K562 (cell line): Measurements from ENCODE around the gene EMC6. TPM values are rescaled to one million over a fixed set of nuclear protein-coding genes. Genes with fewer than 3 reads are reported as not detected.

Experiments used
- ATAC-seq: fragments of 200-7000 bp; cut with Tn5 transposase; 3 replicates; pipeline ENCODE4 v1.9.1; 2020; ENCODE audit warnings: moderate library complexity
- BruUV-seq: library from RNA; stranded (reverse); fragments of 400-500 nt; replicated peaks from 2 replicates; lab custom pipeline; 2021; lab: Mats Ljungman, UMichigan
- CTCF ChIA-PET: fragments of 300-600 bp; formaldehyde crosslinking; extraction: SDS; loops from one replicate; lab custom pipeline; 2021; ENCODE audit warnings: low intra/inter-chr PET ratio; lab: Yijun Ruan, JAX
- POLR2A ChIA-PET: fragments of 300-600, 350-650 bp; sonication (Branson Sonifier 250); formaldehyde crosslinking; extraction: SDS; loops from one replicate; lab custom pipeline; 2021; ENCODE audit warnings: antibody characterized with exemption, inconsistent platforms; lab: Yijun Ruan, JAX
- DNase-seq, 4 experiments: peaks; one replicate each; pipeline versions ENCODE4 v3.0.0 to v3.0.0-alpha.2; 2011 to 2018; ENCODE audit warnings: low spot score in 3 of 4, mixed read lengths in 3 of 4; ENCODE audit errors: extremely low read depth in 1 of 4
- FAIRE-seq: peaks from 2 replicates; lab custom pipeline; 2011; peaks lifted over from hg19 to GRCh38; lab: Jason Lieb, UNC
- H2AFZ ChIP-seq: 2 replicates; pipeline ENCODE4 v1.6.0; 2011; ENCODE audit warnings: low read depth, low read length, control low read depth, inconsistent platforms
- H3K27ac ChIP-seq: fragments of 200-600 bp; 3 replicates; pipeline ENCODE4 v1.8.0; 2011; ENCODE audit warnings: low read depth, mild to moderate bottlenecking, control low read depth, inconsistent platforms, low read length, moderate library complexity, mixed read lengths; ENCODE audit errors: extremely low read depth
- H3K27me3 ChIP-seq, 2 experiments: fragments of 300-600 bp in 1 of 2; 2 replicates in 1 of 2; 3 replicates in 1 of 2; pipeline versions ENCODE4 v1.6.0 to v1.8.0; 2011; ENCODE audit warnings: inconsistent platforms in 2 of 2, low read length in 2 of 2, mild to moderate bottlenecking in 1 of 2, mixed read lengths in 1 of 2, moderate library complexity in 1 of 2; ENCODE audit not compliant: control insufficient read depth in 2 of 2, insufficient read depth in 2 of 2
- H3K36me3 ChIP-seq: fragments of 300-600 bp; 3 replicates; pipeline ENCODE4 v1.8.0; 2011; ENCODE audit warnings: mild to moderate bottlenecking, low read length, inconsistent platforms; ENCODE audit not compliant: control insufficient read depth, insufficient read depth
- H3K4me1 ChIP-seq, 2 experiments: fragments of 200-600 bp in 1 of 2; replicated peaks in 1 of 2; 2 replicates in 1 of 2; 3 replicates in 1 of 2; pipeline versions ENCODE4 v1.5.1 to v1.8.0; 2011; ENCODE audit warnings: inconsistent platforms in 2 of 2, low read length in 2 of 2, mild to moderate bottlenecking in 1 of 2, mixed read lengths in 1 of 2, moderate library complexity in 1 of 2; ENCODE audit not compliant: control insufficient read depth in 2 of 2, insufficient read depth in 2 of 2
- H3K4me2 ChIP-seq: 2 replicates; pipeline ENCODE4 v1.6.1; 2011; ENCODE audit warnings: low read length, control low read depth, inconsistent platforms, mixed read lengths; ENCODE audit not compliant: insufficient read depth
- H3K4me3 ChIP-seq: fragments of 200-600 bp; sonication (generic), shearing (Covaris generic); 2 replicates; pipeline ENCODE4 v1.5.1; 2016; ENCODE audit warnings: control low read depth, inconsistent platforms
- H3K79me2 ChIP-seq: fragments of 200-600 bp; 3 replicates; pipeline ENCODE4 v1.8.0; 2011; ENCODE audit warnings: low read length, inconsistent platforms; ENCODE audit not compliant: control insufficient read depth, insufficient read depth
- H3K9ac ChIP-seq, 2 experiments: 2 replicates each; pipeline versions ENCODE4 v1.6.0 to v1.6.1; 2011; ENCODE audit warnings: low read depth in 2 of 2, low read length in 2 of 2, control low read depth in 1 of 2, inconsistent platforms in 1 of 2, mild to moderate bottlenecking in 1 of 2, mixed read lengths in 1 of 2; ENCODE audit not compliant: insufficient read depth in 1 of 2
- H3K9me1 ChIP-seq: one replicate; pipeline ENCODE4 v1.6.0; 2011; ENCODE audit warnings: inconsistent platforms, mild to moderate bottlenecking, low read length, moderate library complexity; ENCODE audit not compliant: control insufficient read depth, insufficient read depth
- H3K9me3 ChIP-seq: replicated peaks from 2 replicates; pipeline ENCODE4 v1.5.1; 2011; ENCODE audit warnings: low read depth, low read length, inconsistent platforms; ENCODE audit not compliant: control insufficient read depth, insufficient read depth
- H4K20me1 ChIP-seq: replicated peaks from 2 replicates; pipeline ENCODE4 v1.6.1; 2011; ENCODE audit warnings: low read length, inconsistent platforms, mixed read lengths; ENCODE audit not compliant: control insufficient read depth, insufficient read depth
- BCL6 ChIP-seq: fragments of 250-450 bp; sonication (Bioruptor Pico); IDR thresholded peaks from 2 replicates; pipeline ENCODE4 v1.4.0; 2020
- CHD4 ChIP-seq: fragments of 200-600 bp; sonication (generic); IDR thresholded peaks from 3 replicates; pipeline ENCODE4 v1.6.1; 2012; ENCODE audit warnings: low read depth, mild to moderate bottlenecking, mixed read lengths, low read length, inconsistent platforms; ENCODE audit not compliant: insufficient read depth, insufficient replicate concordance, poor library complexity, severe bottlenecking
- CTCF ChIP-seq, 3 experiments: IDR thresholded peaks in 2 of 3; conservative IDR thresholded peaks in 1 of 3; 2 replicates each; pipeline ENCODE4 v1.5.1; 2011 to 2012; ENCODE audit warnings: low read length in 3 of 3, mild to moderate bottlenecking in 3 of 3, control low read depth in 2 of 3, improper control_type of control experiment in 1 of 3, inconsistent platforms in 1 of 3, low read depth in 1 of 3, mixed read lengths in 1 of 3, moderate library complexity in 1 of 3; ENCODE audit not compliant: insufficient read depth in 2 of 3
- CXXC5 ChIP-seq: fragments of 250-450 bp; sonication (Bioruptor Pico); IDR thresholded peaks from 2 replicates; pipeline ENCODE4 v1.8.0; 2022; ENCODE audit warnings: inconsistent platforms, mild to moderate bottlenecking, moderate library complexity
- ESRRA ChIP-seq: fragments of 450-650 bp; IDR thresholded peaks from 2 replicates; pipeline ENCODE4 v1.6.1; 2014; ENCODE audit warnings: low read depth, mild to moderate bottlenecking, moderate library complexity, borderline replicate concordance
- EWSR1 ChIP-seq: fragments of 450-650 bp; IDR thresholded peaks from 2 replicates; pipeline ENCODE4 v1.6.1; 2018; ENCODE audit warnings: borderline replicate concordance, mild to moderate bottlenecking, low read depth, moderate library complexity; ENCODE audit not compliant: partially characterized antibody
- GTF2F1 ChIP-seq: IDR thresholded peaks from 2 replicates; pipeline ENCODE4 v1.6.1; 2011; ENCODE audit warnings: low read depth, low read length, improper control_type of control experiment
- HMGN3 ChIP-seq: IDR thresholded peaks from 2 replicates; pipeline ENCODE4 v1.6.1; 2011; ENCODE audit warnings: borderline replicate concordance, low read depth, mild to moderate bottlenecking, mixed read lengths, low read length; ENCODE audit not compliant: insufficient read length; ENCODE audit errors: extremely low read depth
- IFI16 ChIP-seq: fragments of 250-450 bp; sonication (Bioruptor Pico); IDR thresholded peaks from 2 replicates; pipeline ENCODE4 v2.1.2; 2022; ENCODE audit warnings: mild to moderate bottlenecking, inconsistent platforms
- MLX ChIP-seq, 2 experiments: fragments of 450-650 bp in 1 of 2; sonication (generic) in 1 of 2; formaldehyde crosslinking; conservative IDR thresholded peaks; 2 replicates each; pipeline versions ENCODE4 v1.4.0 to v1.8.1; 2020 to 2022; ENCODE audit warnings: mild to moderate bottlenecking in 1 of 2, missing genetic modification reagents in 1 of 2
- PBX2 ChIP-seq, 2 experiments: IDR thresholded peaks in 1 of 2; conservative IDR thresholded peaks in 1 of 2; 2 replicates each; pipeline ENCODE4 v1.6.1; 2016; ENCODE audit warnings: low read depth in 2 of 2, mild to moderate bottlenecking in 1 of 2, missing compliant biosample characterization in 1 of 2, missing genetic modification characterization in 1 of 2, moderate library complexity in 1 of 2
- PHF20 ChIP-seq: fragments of 450-650 bp; IDR thresholded peaks from 2 replicates; pipeline ENCODE4 v1.6.1; 2018; ENCODE audit not compliant: partially characterized antibody
- RNF2 ChIP-seq: sonication (generic); IDR thresholded peaks from 2 replicates; pipeline ENCODE4 v1.6.1; 2016
- SAFB ChIP-seq: fragments of 200-400 bp; formaldehyde crosslinking; IDR thresholded peaks from 2 replicates; pipeline ENCODE4 v1.6.1; 2017; ENCODE audit warnings: low read depth, low read length, borderline replicate concordance
- ZNF174 ChIP-seq: fragments of 250-450 bp; sonication (Bioruptor Pico); IDR thresholded peaks from 2 replicates; pipeline ENCODE4 v1.4.0; 2020; ENCODE audit warnings: mild to moderate bottlenecking
- ZNF23 ChIP-seq: fragments of 250-450 bp; sonication (Bioruptor Pico); IDR thresholded peaks from 2 replicates; pipeline ENCODE4 v1.4.0; 2020; ENCODE audit warnings: mild to moderate bottlenecking
- WGBS: fragments of 100-300 bp; shearing (Covaris generic); methylation state at CpG from one replicate; pipeline ENCODE4 v1.1.6; 2016; ENCODE audit warnings: low coverage, mixed read lengths; ENCODE audit not compliant: insufficient coverage; ENCODE audit errors: missing lambda C conversion rate; 5-methylcytosine and 5-hydroxymethylcytosine counted together
- in situ Hi-C: fragments of 300-500 bp; cut with MboI; formaldehyde crosslinking; loops from 4 replicates; pipeline ENCODE4 v1.15.0; 2018; ENCODE audit warnings: inconsistent platforms, mixed read lengths
- intact Hi-C: fragments of 100-400 bp; cut with micrococcal nuclease; formaldehyde crosslinking; loops from 2 replicates; pipeline ENCODE4 v1.14.2; 2022
- polyA plus RNA-seq, 8 experiments: library from polyadenylated mRNA; depleted of rRNA in 4 of 8; stranded (reverse) in 5 of 8; unstranded in 3 of 8; fragments of >200 nt; fragmentation: Nextera tagmentation in 2 of 8; fragmentation: Illumina TruSeq in 1 of 8; extraction: Ambion mirVana in 2 of 8; extraction: Trizol in 1 of 8; gene quantifications; 2 replicates each; pipeline versions ENCODE4 v1.2.1 to v1.2.3, GENCODE V29; 2011 to 2014; ENCODE audit warnings: inconsistent platforms in 1 of 8, missing spikeins in 1 of 8
- total RNA-seq, 7 experiments: library from RNA; depleted of rRNA in 6 of 7; stranded (reverse); fragments of >200 nt in 6 of 7; fragmentation: Illumina TruSeq in 2 of 7; extraction: Trizol in 2 of 7; gene quantifications; 2 replicates each; pipeline versions ENCODE4 v1.2.1 to v1.2.3, GENCODE V29; 2011 to 2021; ENCODE audit warnings: low replicate concordance in 1 of 7

The EMC6 gene
- total and polyA plus RNA-seq, 9 of the 15 experiments (the other 6 are each of a cell fraction or from before 2014, with no cell fraction given) = 2.9 to 136 (median 24.9) TPM

- H3K36me3 ChIP-seq = peaks cover 43% of the 10 kb centered on the region; the same call in 2 of the 3 replicates
- no peaks in the 10 kb centered on the region for H3K9me1 ChIP-seq
- H3K27ac ChIP-seq = no peak overlapping the region
- no TSS peak for BruUV-seq
- FAIRE-seq (no peak), ATAC-seq (no peak), DNase-seq (no peak)
- H3K4me2 ChIP-seq = no peak overlapping the region
- CTCF ChIA-PET = no interaction called here
- H2AFZ ChIP-seq = no peak overlapping the region
- H4K20me1 ChIP-seq = no peaks in the 10 kb centered on the region
- H3K9me3 ChIP-seq = no peaks in the 10 kb centered on the region
- no peak overlapping the region for H3K9ac ChIP-seq
- in situ Hi-C loops = no loop called here
- 96% methylated on average over 3 of the region's 11 CpGs for whole genome bisulfite sequencing
- H3K27me3 ChIP-seq = no peaks in the 10 kb centered on the region
- POLR2A ChIA-PET = interaction anchor here (1.8 kb wide), 1 partner anchor 9 kb away, joined by 7 read pairs; the partner anchor contains the start of genes CTNS and SHPK
- intact Hi-C loops = no loop called here
- H3K79me2 ChIP-seq = no peaks in the 10 kb centered on the region
- no peak overlapping the region for H3K4me3 ChIP-seq
- no peaks in the 10 kb centered on the region for H3K4me1 ChIP-seq
- TF ChIP-seq CTCF (IDR thresholded peaks at IDR 0.05 in 2 of 3, conservative IDR thresholded peaks at IDR 0.05 in 1 of 3; ENCODE audit: insufficient read depth in 2 of 3, low read depth in 1 of 3, low read length in 3 of 3) (no peak), CHD4 (no peak), SAFB (no peak), PBX2 (CRISPR knock-in tag; IDR thresholded peaks at IDR 0.05; ENCODE audit: low read depth) (no peak), PBX2 (tag; conservative IDR thresholded peaks at IDR 0.05; ENCODE audit: low read depth) (no peak), BCL6 (CRISPR knock-in tag) (no peak), HMGN3 (no peak), RNF2 (no peak), MLX (CRISPR knock-in tag; conservative IDR thresholded peaks at IDR 0.05) (no peak), EWSR1 (no peak), ZNF23 (CRISPR knock-in tag) (no peak), ESRRA (no peak), CXXC5 (CRISPR knock-in tag) (no peak), ZNF174 (CRISPR knock-in tag) (no peak), PHF20 (no peak), GTF2F1 (no peak), IFI16 (CRISPR knock-in tag) (no peak)
These were observed 40.8 kb upstream of the EMC6 start for GRCh38 chr17:3627769-3628167.
